GM12891 (cell line): ENCODE results near the gene ASIC2.

Experiments
- POLR2A ChIP-seq: IDR thresholded peaks from 2 replicates; pipeline ENCODE4 v1.6.1; 2011; ENCODE audit warnings: low read depth, low read length, control low read depth
- POLR2AphosphoS5 ChIP-seq: IDR thresholded peaks from 2 replicates; pipeline ENCODE4 v1.6.1; 2011; ENCODE audit warnings: low read depth, low read length, control low read depth
- TAF1 ChIP-seq: IDR thresholded peaks from 2 replicates; pipeline ENCODE4 v1.6.1; 2011; ENCODE audit warnings: low read depth, low read length, control low read depth

DNA sequence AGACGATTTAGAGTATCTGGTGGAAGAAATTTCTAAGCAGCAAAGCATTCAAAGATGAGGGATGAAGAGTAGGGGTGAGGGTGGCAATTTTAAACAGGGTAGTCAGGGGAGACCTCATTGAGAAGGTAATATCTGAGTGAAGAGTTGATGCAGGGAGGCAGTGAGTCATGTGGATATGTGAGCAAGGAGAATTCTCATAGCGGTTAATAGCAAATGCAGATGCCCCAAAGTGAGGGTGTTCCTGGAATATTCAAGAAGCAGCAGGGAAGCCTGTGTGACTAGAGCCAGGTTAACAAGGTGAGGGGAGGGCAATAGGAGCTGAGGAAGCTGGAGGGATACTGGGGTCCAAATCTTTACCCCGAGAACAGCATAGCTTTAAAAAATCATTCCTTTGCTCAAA lies 187.2 kb downstream of the ASIC2 start:
- TF ChIP-seq POLR2A (no peak), POLR2AphosphoS5 (no peak), TAF1 (no peak)
